Fibroblast of pulmonary artery (primary cell): ENCODE data around the gene SLC9A9.

ENCODE experiments used
- DNase-seq: peaks from one replicate; pipeline ENCODE4 v3.0.0-alpha.2; 2010; ENCODE audit warnings: low read depth
- H3K4me3 ChIP-seq: replicated peaks from 2 replicates; pipeline ENCODE4 v1.5.1; 2011; ENCODE audit warnings: low read depth, mild to moderate bottlenecking, control low read depth, low read length, moderate library complexity
- TF ChIP-seq, protein P1 (sequence below): IDR thresholded peaks from 2 replicates; pipeline ENCODE4 v1.5.1; 2011; ENCODE audit warnings: mild to moderate bottlenecking, control low read depth, low read length, inconsistent platforms; ENCODE audit errors: missing control alignments

The SLC9A9 gene

DNA sequence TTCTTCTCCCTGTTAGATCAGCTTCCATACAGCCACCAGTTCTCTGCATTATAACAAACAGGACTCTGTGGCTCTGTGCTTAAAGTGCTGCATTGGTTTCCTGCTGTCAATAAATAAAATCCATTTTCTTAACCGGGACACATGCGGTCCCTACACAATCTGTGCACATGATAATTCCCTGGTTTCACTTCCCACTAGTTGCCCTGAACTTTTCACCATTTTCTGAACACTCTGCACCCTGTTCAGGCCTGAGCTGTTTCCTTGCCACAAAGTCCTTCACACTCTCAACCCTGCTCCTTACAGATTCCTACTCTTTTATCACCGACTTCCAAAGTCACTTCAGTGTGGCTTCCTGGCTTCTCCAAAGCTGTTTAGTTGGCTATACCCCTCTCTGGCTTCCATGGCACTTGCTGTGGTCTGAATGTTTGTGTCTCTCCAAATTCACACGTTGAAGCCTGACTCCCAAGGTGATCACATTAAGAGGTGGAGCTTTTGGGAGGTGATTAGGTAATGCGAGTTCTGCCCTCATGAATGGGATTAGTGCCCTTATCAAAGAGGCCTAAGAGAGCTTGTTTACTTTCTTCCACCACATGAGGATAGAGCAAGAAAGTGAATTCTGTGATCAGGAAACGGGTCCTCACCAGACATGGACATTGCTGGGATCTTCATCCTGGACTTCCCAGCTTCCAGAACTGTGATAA is 495.3 kb downstream of the SLC9A9 start:
- TF ChIP-seq, protein P1, sequence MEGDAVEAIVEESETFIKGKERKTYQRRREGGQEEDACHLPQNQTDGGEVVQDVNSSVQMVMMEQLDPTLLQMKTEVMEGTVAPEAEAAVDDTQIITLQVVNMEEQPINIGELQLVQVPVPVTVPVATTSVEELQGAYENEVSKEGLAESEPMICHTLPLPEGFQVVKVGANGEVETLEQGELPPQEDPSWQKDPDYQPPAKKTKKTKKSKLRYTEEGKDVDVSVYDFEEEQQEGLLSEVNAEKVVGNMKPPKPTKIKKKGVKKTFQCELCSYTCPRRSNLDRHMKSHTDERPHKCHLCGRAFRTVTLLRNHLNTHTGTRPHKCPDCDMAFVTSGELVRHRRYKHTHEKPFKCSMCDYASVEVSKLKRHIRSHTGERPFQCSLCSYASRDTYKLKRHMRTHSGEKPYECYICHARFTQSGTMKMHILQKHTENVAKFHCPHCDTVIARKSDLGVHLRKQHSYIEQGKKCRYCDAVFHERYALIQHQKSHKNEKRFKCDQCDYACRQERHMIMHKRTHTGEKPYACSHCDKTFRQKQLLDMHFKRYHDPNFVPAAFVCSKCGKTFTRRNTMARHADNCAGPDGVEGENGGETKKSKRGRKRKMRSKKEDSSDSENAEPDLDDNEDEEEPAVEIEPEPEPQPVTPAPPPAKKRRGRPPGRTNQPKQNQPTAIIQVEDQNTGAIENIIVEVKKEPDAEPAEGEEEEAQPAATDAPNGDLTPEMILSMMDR, result no peak
- no peak overlapping the region for H3K4me3 ChIP-seq
- no peak for DNase-seq

DNA sequence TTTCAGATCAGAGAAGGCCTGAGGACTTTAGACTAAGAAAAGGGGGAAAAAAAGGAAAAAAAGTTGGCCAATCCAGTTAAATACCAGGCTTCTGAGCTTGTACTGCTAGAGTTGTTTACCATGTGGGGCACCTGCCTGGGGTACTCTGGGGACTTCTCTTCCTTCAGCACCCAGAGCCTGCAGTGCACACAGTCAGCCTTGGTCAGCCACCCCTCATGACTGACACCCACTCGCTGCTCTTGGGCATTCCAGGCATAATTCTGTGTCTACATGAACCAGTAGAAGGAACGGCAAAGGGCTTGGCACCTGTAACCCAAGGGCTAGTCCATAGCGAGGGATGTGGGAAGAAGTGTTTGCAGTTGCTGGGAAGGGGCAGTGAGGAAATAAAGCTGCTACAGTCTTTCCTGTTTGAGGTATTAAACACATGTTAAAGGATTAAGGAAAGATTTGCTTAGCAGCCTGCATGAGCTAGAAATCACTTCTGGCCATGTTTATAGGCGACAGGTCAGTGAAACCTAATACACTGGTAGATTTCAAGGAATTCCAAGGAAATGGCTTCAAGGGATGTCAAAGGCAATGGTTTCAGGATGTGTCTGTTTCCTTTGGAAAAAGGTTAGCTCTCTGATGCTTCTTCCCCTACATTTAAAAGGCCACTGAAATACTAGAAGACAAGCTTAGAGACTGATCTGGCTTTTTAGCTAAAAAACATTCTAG is 496.2 kb downstream of the SLC9A9 start:
- no peak overlapping the region for H3K4me3 ChIP-seq
- no peak for DNase-seq
- TF ChIP-seq, protein P1, result no peak

DNA sequence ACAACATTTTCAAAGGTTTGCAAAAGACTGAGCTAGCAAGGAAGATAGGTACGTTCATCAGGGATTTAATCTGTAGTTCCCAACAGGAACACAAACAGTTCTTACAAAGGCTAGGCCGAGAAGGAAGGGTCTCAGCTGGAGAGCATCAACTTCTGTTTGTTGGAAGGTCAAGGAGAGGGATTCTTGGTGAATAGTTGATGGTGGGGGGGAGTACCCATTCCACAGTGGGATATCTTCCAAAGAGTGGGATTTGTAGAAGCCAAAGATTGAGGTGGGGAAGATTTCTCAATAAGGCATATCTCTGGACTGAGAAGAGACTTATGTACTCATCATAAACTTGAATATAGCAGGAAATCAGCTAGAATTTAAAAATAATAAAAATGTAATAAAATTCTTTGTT is 496.9 kb downstream of the SLC9A9 start:
- TF ChIP-seq, protein P1, result no peak
- no peak for DNase-seq

DNA sequence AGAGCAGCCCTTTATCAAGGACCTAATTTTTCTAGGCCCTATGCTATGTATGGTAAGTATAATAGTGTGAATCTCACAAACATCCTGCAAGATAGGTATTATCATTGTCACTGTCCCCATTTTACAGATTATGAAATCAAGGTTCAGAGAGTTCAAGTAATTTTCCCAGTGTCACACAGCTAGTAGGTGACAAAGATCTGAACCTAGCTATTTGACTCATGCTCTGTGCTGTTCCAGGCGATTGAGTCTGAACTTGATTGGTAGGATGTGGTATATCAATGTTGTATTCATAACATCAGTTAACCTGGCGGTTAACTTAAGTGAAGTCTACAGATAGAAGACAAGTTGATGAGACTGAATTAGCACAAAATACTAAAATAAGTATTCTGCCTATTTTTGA is 498.8 kb downstream of the SLC9A9 start:
- TF ChIP-seq, protein P1, result no peak
- H3K4me3 ChIP-seq, result no peak overlapping the region
- DNase-seq, result no peak

More for the DNA sequence above, 496.9 kb downstream of the SLC9A9 start:
- H3K4me3 ChIP-seq, result no peak overlapping the region

DNA sequence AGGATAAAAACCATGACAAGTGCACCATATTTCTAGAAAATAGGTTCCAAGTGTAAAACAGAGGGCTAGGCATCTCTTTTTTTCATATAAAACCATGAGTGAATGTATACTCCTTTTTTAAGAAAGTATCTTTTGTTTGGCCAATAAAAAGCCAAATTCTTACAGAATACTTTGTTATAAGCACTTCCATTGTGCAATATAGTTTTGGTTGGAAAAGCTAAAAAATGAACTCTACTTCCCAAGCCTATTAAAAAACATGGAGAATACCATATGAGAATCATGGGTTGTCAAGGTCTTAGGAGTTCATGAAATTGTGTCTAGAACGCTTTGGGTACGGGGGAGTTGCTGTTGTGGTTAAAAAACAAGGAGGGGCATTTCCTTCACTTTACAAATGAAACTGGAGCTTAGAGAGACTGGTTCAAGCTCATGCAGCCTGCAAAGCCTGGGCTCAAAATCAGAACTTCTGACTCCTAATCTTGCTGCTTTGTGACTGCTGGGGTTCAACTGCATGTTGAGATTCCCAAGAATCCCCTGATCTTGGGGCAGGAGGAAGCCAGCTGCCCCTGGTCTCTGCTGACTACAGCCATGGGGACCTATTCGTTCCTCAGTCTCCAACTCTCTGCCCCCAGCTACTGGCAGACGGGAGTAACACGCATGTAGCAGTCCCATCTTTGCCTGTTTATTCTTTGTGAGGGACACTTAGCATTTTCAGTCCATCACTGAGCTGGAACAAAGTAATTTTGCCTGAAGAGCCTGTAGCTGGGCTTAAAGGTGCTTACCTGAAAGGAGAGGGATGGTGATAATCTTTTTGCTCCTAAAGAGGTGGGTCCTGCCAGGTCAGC is 499.6 kb downstream of the SLC9A9 start:
- DNase-seq, result no peak
- TF ChIP-seq, protein P1, result peak; percentile 30

DNA sequence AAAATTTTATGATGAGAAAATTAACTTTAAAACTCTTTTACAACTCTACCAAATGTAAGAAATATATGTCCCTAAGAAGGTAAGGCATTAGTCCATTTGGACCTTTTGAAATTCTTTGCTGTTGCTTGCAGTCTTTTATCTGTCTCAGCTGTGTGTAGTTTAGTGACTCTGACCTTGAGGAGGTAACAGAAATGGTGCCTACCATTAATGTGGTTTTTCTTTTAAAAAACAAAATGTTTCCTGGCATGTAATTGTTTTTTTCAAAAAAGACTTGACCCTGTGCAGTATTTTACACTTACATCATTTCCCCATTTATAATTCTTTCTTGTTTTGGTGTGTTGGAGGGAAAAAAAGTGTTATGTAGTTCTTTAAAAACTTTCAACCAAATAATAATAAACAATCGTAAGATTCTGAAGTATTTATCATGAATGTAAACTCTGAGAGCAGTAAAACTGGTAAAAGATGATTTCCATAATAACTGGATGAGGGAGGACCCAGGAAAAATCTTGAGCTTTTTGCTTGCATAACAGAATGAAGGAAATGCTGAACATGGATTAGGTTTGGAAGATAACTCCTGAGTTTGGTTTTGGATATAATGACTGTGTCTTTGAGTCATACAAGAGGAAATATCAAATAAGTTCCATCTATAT is 503.6 kb downstream of the SLC9A9 start:
- TF ChIP-seq, protein P1, result no peak
- DNase-seq, result no peak
- H3K4me3 ChIP-seq, result no peak overlapping the region

More for the DNA sequence above, 499.6 kb downstream of the SLC9A9 start:
- no peak overlapping the region for H3K4me3 ChIP-seq
